Activated CD8-positive, alpha-beta memory T cell treated with anti-CD3 and anti-CD28 coated beads, Interleukin-2, amount 50 U/mL, for 24 hours (primary cell): Measurements from ENCODE around the gene TMEM232.

Experiments
- DNase-seq: peaks from one replicate; pipeline ENCODE4 v3.0.0-alpha.2; 2020; ENCODE audit errors: extremely low read depth

Gene TMEM232

DNA sequence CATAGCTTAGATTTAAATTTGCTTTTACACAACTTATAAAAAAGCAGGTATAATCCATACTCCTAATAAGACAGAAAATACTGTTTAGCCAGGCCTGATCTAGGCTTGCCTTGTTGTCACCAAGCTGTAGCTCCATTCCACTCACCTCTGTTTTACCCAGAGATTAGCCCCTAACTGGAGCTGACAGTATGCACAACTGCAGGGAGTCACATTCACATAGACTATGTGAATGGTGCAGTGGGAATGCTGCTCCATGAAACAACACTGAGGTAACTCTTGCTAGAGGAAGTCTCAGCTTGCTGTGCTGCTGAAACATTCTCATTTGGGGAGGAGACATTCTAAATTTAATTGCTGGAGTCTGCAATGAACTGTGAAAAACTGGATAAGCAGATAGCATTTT, 209.1 kb downstream of the TMEM232 start:
- no peak for DNase-seq

DNA sequence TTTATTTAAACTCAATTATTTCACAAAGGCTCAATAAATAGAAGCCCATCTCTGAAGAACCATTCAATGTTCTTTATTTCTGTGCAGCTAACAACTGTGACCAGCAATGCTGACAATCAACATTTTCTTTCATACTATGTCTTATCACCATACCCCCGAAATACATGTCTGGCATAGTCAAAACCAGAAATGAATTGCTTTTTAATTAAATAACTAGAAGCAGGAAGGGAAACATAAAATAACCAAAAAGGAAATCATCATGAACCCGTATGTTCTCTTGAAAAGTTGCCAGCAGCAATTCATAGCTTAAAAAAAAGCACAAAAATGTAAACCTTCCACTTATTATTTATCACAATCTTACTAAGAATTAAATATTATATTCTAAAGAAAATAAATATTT, 212.4 kb downstream of the TMEM232 start:
- no peak for DNase-seq

DNA sequence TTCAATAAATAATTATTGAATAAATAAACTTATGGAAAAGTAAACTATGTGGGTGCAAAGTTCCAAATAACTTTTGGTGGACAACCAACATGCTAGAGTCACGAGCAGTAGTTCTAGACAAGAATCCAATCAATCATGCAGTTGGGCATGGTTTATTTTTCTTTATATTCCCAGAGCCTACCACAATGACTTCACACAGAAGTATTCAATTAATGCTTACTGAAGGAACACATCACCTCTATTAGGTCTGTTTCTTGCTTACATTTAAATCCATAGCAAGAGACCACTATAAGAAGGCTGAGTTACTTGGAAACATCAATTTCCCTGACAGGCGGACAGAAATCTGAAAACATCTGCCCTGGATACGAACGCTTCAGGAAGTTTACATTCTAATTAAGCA, 214.2 kb downstream of the TMEM232 start:
- DNase-seq = no peak

DNA sequence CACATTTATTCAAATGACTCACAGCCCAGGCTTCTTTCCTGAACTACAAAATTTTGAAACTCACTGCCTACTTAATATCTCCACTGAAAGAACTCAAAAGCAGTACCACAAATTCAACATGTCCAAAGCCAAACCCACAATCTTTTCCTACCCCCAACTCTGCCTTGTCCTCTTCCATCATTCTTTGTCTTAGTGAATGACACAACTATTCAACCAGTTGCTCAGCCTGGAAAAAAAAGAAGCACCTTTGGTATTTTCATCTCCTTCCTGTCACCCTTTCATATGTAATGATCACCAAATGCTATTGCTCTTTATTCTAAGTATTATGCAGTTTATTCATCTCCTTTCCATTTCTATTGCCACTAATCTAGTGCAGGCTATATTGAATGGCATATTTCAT, 216.3 kb downstream of the TMEM232 start:
- no peak for DNase-seq

DNA sequence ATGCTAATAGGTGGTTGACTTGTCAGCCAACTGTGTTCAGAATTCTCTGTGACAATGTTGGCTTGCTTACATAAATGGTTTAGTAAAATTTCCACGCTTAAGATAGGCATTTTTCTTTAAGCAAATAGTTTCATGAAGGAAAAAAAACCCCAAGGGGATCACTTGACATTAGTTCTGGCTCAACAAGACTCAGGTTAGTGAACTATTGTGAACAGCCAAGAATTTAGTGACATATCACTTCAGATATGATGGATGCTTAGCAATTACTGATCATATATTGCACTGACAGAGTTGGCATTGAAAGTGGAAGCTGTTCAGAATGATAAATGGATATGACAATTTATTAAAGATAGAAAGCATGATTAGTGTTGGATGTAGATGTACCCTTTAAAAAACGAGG, 218.5 kb downstream of the TMEM232 start:
- no peak for DNase-seq

DNA sequence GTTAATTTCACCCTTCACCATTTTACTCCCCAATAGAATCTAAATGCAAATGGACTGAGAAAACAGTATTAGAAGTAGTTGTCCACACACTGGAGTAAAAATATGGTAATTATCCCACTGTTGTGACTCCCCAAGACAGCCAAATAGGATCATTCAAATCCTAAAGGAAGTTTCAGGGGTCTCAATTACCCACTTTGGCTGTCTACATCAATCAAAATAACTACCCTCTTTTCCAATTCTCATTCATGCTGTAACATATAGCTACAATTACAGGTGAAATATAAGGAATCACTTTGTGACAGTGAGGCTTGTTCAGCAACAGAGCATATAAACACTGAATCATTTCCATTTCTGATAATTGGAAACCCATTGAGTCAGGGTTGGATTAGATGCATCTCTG, 220.1 kb downstream of the TMEM232 start:
- DNase-seq = no peak

DNA sequence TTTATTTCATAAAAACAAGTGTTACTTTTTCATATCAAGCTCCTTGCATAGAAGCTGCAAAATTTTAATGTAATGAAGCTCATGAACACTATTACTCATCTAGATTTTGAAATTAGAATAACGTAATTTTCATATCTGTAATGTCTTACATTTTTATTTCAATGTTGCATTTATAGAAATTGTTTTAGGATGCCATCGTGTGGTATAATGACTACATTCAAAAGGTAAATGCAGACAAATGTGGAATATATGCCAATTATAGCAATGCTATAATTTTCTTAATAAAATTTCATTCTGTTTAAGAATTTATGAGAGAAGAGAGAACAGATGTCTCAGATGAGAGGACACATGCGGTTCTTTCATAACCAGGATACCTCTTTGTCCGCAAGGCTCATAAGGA, 230.2 kb downstream of the TMEM232 start:
- no peak for DNase-seq

DNA sequence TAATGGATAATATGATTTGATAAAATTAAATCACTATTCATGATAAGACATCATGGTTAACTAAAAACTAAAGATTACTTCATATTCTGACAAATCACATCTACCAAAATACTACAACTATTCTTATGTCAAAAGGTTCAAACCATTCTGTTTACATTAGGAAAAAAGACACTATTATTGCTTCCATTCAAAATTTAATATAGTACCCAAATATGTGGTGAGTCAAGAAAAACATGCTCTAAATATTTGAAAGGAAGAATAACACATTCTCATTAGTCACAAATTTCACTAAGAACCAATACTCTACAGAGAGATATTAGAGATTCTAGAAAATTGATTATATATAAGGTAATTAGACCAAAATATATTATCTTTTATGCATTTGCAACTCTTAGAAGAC, 234.0 kb downstream of the TMEM232 start:
- DNase-seq = no peak

DNA sequence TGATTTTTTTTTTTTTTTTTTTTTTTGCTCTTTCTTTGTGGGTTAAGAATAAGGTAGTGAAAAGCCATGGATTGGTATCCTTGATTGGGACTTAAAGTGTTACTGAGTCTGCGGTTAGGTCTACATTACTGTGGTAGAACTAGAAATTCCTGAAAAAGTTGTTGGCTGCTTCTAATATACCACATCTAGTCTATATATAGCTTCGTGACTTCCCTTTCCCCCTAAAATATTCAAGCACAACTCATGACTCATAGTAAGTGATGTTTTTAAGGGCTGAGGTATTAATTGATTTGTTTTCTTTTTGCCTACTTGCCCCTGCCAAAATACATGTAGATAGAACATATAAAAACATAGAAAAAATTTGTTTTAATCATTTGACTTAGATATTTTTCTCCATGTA, 247.6 kb downstream of the TMEM232 start:
- no peak for DNase-seq

DNA sequence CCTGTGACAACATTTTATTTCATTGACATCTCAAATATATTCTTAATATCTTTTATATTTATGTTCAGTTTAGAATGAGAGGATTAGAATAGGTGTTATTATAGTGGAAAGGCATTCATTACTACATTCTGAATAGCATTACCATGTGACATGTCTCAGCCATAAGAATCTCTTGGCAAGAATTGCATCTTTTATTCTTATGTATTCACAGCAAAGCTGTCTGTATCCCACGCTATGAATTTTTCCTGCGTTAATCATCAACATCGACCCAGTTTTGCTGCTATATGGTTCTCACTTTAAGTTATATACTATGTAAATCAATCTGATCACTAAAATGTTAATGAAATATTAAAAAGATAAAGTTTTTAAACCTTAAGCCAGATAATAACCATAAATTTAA, 248.6 kb downstream of the TMEM232 start:
- no peak for DNase-seq

DNA sequence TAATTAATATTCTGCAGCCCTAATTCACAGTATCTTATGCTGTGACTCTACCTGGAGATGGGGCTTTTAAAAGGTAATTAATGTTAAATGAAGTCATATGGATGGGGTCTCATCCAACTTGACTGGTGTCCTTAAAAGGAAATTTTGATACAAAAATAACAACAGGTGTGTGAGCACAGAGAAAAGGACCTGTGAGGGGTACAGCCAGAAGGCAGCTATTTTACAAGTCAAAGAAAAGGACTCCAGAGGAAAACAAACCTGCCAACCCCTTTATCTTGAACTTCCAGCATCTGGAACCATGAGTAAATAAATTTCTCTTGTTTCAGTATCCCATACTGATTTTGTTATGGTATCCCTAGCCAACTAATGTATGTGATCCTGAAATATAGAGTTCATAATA, 250.3 kb downstream of the TMEM232 start:
- DNase-seq = no peak

DNA sequence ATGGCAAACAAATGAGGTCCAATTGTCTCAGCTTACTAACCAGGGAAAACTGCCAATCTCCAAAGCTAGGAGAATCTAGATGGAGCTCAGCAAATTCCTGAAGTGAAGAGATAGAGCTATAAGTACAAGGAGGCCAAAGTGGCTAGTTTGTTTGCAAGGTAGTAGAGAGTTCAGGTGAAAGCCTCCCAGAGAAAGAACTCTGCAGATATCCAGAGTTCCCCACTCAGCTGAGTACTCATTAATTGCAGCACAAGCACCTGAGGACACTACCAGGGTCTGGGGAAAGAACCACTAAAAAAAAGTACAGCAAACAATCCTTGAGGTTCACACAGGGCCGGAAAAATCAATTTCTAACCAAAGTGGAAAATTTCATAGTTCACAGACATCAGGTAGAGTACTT, 250.9 kb downstream of the TMEM232 start:
- no peak for DNase-seq

DNA sequence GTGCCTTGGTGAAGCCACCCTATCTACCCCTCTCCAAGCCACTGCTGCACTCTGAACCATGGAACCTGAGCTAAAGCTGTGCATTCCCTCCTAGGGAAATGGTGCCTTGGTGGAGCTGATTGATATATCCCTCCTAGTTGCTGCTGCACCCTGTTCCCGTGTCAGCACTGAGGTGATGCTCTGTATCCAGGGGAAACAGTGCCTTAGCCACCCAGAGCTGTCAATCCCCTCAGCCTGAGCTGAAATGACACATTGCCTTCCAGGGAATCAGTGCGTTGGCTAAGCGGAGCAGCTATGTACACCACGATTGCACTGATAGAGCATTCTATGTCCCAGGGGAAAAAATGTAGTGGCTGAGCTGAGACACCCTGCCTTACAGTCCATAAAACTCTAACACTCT, 257.0 kb downstream of the TMEM232 start:
- no peak for DNase-seq

DNA sequence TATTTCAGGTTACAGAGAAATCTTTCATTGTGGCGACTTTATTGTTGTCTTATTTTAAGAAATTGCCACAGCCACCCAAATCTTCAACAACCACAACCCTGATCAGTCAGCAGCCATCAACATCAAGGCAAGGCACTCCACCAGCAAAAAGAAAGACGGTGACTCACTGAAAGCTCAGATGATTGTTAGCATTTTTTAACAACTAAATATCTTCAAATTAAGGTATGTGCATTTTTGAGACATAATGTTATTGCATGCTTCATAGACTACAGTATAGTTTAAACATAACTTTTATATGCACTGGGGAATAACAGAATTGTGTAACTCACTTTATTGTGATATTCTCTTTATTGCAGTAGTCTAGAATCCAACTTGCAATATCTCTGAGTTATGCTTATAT, 263.4 kb downstream of the TMEM232 start:
- no peak for DNase-seq

DNA sequence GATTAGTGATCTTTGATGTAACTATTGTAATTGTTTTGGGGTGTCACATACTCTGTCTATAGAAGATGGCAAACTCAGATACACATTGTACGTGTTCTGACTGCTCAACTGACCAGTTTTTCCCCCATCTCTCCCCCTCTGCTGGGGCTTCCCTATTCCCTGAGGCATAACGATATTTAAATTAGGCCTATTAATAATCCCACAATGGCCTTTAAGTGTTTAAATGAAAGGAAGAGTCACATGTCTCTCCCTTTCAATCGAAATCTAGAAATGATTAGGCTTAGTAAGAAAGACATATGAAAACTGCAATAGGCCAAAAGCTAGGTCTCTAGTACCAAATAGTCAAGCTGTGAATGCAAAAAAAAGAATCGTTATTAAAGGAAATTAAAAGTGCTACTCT, 265.6 kb downstream of the TMEM232 start:
- DNase-seq = no peak

DNA sequence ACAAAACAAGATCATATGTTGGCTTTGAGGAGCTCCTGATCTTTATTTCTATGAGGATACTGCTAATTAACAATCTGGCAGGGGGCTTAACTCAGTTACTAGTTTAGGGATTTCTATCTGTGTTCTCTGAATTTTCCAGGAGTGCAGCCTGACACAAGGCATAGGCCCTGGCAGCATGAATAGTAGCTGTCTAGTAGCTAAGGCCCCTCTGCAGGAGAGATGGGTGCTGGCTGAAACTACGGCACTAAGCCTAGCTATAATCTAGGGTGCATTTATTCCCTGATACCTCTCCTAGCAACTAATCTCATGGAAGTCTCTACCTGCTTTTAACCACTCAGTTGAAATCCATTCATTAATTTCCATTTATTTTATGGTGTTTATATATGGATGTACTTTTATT, 268.2 kb downstream of the TMEM232 start:
- DNase-seq = no peak

DNA sequence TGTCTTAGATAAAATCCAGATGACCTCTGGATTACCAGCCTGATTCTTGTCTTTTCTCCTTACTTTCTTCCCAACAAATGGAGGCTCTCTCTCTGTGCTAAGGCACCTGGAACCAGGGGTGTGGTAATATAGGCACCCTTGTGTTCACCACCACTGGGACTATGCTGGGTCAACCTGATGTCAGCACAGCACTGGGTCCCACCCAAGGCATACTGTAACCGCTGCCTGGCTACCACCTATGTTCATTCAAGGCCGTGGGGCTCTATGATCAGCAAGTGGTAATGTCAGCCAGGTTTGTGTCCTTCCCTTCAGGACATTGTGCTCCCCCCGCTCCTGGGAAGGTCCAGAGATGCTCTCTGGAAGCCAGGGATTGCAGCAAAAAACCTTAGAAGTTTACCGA, 283.6 kb downstream of the TMEM232 start:
- no peak for DNase-seq

DNA sequence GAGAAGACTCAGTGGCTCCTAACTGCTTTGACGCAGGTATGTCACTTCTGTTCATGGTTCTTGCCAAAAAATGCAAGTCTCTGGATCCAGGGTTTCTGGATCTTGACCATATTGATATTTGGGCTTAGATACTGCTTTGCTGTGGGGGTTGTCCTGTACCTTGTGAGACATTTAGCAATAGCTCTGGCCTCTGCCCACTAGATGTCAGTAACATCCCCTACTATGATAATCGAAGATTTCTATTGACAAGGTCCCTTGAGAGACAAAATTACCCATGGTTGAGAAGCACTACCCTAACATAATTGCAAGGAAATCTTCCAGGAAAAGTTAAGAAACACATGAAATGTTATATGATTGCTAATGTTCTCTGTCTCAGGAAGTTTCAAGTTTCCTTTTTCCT, 285.4 kb downstream of the TMEM232 start:
- DNase-seq = no peak

DNA sequence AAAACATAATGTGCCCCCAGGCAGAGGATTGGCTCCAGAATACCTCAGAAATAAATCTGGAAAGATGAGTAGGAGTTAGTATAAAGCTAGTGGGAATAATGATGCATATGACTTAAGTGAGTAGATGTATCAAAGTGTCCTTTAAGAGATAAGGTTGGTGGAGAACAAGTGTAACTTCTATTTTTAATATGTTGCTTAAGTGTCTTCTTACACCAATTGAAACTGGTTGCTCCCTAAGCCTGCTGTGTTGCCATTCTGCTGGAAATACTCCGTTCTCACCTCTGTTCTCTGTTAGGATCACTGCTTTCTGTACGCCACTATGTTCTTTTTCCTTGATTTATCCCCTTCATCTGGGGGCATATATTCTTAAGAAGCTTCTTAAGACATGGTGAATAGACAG, 286.4 kb downstream of the TMEM232 start:
- DNase-seq = no peak

DNA sequence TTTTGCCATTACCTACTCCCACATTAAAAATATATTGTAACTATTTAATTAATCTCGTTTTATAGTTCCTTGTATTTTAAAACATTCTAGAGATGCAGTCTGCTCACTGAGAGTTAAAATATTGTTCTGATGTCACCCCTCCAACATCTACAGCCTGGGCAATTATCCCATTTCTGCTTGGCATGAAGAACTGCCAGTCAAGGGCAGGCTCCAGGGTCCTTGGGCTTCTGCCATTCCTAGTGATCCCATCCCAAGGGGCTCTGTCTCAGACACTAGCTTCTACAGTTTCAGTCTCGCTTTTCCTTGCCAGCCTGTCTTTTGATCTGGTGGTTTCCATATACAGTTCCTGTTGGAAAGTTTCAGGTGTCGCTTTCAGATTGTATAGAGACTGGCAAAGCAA, 287.2 kb downstream of the TMEM232 start:
- DNase-seq = no peak

DNA sequence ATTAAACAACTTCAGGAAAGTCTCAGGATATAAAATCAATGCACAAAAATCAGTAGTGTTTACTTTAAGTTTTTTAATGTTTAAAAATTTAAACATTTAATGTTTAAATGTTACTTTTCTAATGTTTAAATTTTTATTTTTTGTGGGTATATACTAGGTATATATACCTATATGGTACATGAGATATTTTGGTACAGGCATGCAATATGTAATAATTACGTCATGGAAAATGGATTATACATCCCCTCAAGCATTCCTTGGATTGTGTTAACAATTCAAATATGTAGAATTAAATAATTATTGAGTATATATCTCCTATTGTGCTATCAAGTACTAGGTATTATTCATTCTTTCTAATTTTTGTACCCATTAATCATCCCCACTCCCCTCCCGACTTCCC, 291.3 kb downstream of the TMEM232 start:
- DNase-seq = no peak

DNA sequence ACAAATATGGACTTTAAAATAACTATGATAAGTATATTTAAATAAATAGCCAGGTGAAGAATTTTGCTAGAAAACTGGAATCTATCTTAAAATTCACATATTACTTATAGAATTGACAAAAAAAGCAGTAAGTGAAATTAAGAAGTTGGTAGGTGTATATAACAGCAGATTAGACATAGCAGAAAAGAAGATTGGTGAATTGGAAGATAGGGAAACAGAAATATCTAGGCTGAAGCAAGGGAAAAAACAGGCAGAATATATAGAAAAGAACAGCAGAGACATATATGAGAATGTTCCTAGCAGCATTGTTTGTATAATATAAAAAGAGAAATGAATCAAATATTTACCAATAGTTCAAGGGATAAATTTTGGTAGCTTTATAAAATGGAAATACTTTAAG, 294.9 kb downstream of the TMEM232 start:
- no peak for DNase-seq

DNA sequence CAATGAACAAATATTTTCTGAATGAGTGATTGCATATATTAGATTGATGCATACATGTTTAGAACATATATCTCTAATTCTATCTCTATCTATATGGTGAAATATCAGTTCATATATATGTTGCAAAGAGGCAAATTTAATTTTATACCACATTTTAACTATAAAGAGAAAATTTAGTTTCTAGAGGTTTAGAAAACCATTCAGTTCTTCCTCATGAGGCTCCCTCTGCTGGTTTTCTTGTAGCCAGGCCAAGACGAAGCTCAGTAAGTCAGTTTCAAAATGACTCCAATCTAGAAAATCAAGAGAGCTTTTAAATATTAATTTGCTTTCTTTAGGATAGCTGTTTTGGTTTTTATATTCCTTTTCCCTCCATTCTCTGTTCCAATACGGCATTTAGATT, 312.1 kb downstream of the TMEM232 start:
- no peak for DNase-seq

DNA sequence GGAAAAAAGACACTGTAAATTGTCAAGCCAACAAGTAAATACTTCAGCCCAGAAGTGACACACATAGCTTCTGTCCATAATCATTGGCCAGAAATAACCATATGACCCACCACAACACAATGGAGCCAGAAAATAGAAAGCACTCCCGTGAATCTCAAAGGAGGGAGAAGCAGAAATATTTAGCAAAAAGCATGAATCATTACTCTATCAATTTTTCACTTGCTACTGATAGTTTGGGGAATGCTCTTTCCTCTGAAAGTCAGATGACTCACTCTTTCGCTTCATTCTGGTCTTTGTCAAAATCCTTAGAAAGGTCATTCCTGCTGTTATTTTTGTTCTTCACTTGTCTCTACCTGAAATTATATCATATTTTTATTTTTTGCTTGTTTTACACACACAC, 312.6 kb downstream of the TMEM232 start:
- DNase-seq = no peak

DNA sequence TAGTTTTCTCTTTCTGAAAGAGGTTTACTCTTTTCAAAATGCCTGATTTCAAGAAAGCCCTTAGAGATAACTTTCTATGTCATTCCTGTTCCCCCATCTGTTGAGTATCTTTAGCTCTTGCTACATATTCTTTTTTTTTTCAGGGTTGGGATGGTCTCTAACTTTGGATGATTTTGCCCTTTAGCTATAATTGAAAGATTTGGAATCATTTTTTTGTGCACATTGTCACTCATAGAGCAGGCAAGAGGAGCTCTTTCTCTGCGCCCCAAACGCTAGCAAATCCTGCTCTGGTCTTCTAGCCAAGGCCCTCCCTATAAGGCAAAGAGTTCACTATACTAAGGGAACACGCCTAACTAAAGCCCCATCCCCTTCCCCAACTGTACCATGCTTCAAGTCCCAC, 316.9 kb downstream of the TMEM232 start:
- DNase-seq = no peak
